ENCODE results near the gene NUP88.
"Not testable (repeated sequence)": the region's sequence is repeated elsewhere in the genome, so short reads cannot be mapped to it uniquely, and the experiment has no call there.

GRCh38 chr17:5431234-5431633 is 11.8 kb upstream of the NUP88 start:
- not testable (repeated sequence) for TF ChIP-seq POLR2A (IDR thresholded peaks at IDR 0.05; ENCODE audit: low read length); GATA1 (IDR thresholded peaks at IDR 0.05; ENCODE audit: low read depth, low read length)

All from erythroblast (primary cell).